RKO (cell line): Measurements from ENCODE around the gene MMP3.
A peak's percentile ranks its signal among the peaks of the same experiment; 100 is the strongest.

Experiments
- DNase-seq: peaks from one replicate; pipeline ENCODE4 v3.0.0-alpha.2; 2016; ENCODE audit warnings: low spot score

Gene MMP3

GRCh38 chr11:102831489-102832440, 11.6 kb downstream of the MMP3 start:
- no peak for DNase-seq

- DNase-seq = no peak
Measured at GRCh38 chr11:102831128-102831488, 12.3 kb downstream of the MMP3 start.

- DNase-seq = no peak
Measured at GRCh38 chr11:102830001-102830727, 13.2 kb downstream of the MMP3 start.

GRCh38 chr11:102829316-102830000, 14.0 kb downstream of the MMP3 start:
- DNase-seq = no peak

- DNase-seq = no peak
Measured at GRCh38 chr11:102824556-102824955, 18.9 kb downstream of the MMP3 start.

GRCh38 chr11:102819491-102819890, 23.9 kb downstream of the MMP3 start:
- no peak for DNase-seq

- DNase-seq = no peak
Measured at GRCh38 chr11:102813484-102813883, 29.9 kb downstream of the MMP3 start.

- DNase-seq = no peak
Measured at GRCh38 chr11:102812188-102812587, 31.2 kb downstream of the MMP3 start.

GRCh38 chr11:102810950-102811660, 32.3 kb downstream of the MMP3 start:
- peak; percentile 26 for DNase-seq

GRCh38 chr11:102809971-102810370, 33.4 kb downstream of the MMP3 start:
- no peak for DNase-seq

- peak; percentile 57 for DNase-seq
Measured at GRCh38 chr11:102807921-102808320, 35.5 kb downstream of the MMP3 start.

GRCh38 chr11:102806296-102806695, 37.1 kb downstream of the MMP3 start:
- DNase-seq = no peak

- DNase-seq = no peak
Measured at GRCh38 chr11:102802341-102802740, 41.1 kb downstream of the MMP3 start.

GRCh38 chr11:102800767-102801166, 42.6 kb downstream of the MMP3 start:
- no peak for DNase-seq

GRCh38 chr11:102799681-102800340, 43.6 kb downstream of the MMP3 start:
- DNase-seq = no peak

GRCh38 chr11:102798012-102798746, 45.2 kb downstream of the MMP3 start, which contains the start of gene MMP1:
Gene MMP1, minus strand, starts transcription at chr11:102798160. Its CDS starts 68 bp downstream, at chr11:102798092.
- DNase-seq = peak; percentile 44

- peak; percentile 70 for DNase-seq
Measured at GRCh38 chr11:102794382-102794781, 49.0 kb downstream of the MMP3 start.

GRCh38 chr11:102793677-102794290, 49.6 kb downstream of the MMP3 start:
- no peak for DNase-seq

GRCh38 chr11:102792604-102793003, 50.8 kb downstream of the MMP3 start:
- DNase-seq = no peak
